ENCODE data around the gene NUAK1.

- TF ChIP-seq CTCF (IDR thresholded peaks at IDR 0.05) (no peak), POLR2A (IDR thresholded peaks at IDR 0.05) (no peak)
These were observed 15.6 kb downstream of the NUAK1 start for GRCh38 chr12:106123110-106123509.
